Keratinocyte (primary cell): ENCODE measurements around the gene TMA7B. TPM values are rescaled to one million over a fixed set of nuclear protein-coding genes. Genes with fewer than 3 reads are reported as not detected.

ENCODE experiments used
- DNase-seq: peaks from one replicate; pipeline ENCODE4 v3.0.0-alpha.2; 2011; ENCODE audit warnings: low read depth, missing footprints, low spot score
- FAIRE-seq: peaks from 2 replicates; lab custom pipeline; 2011; peaks lifted over from hg19 to GRCh38; lab: Jason Lieb, UNC
- H2AFZ ChIP-seq: 2 replicates; pipeline ENCODE4 v1.6.0; 2012; ENCODE audit warnings: low read length, control low read depth, inconsistent platforms; ENCODE audit not compliant: control insufficient read depth
- H3K27ac ChIP-seq: 2 replicates; pipeline ENCODE4 v1.5.1; 2011; ENCODE audit warnings: low read length; ENCODE audit not compliant: control insufficient read depth, insufficient read depth
- H3K27me3 ChIP-seq: 3 replicates; pipeline ENCODE4 v1.6.0; 2011; ENCODE audit warnings: low read length; ENCODE audit not compliant: control insufficient read depth, insufficient read depth; ENCODE audit errors: extremely low read depth
- H3K36me3 ChIP-seq, 2 experiments: 2 replicates in 1 of 2; 3 replicates in 1 of 2; pipeline ENCODE4 v1.5.1; 2011; ENCODE audit warnings: low read length in 2 of 2, mild to moderate bottlenecking in 1 of 2; ENCODE audit not compliant: control insufficient read depth in 2 of 2, insufficient read depth in 2 of 2; ENCODE audit errors: extremely low read depth in 1 of 2
- H3K4me1 ChIP-seq: 3 replicates; pipeline ENCODE4 v1.5.1; 2011; ENCODE audit warnings: low read length; ENCODE audit not compliant: control insufficient read depth, insufficient read depth; ENCODE audit errors: extremely low read depth
- H3K4me2 ChIP-seq: 3 replicates; pipeline ENCODE4 v1.6.0; 2011; ENCODE audit warnings: low read depth, low read length; ENCODE audit not compliant: control insufficient read depth, insufficient read depth; ENCODE audit errors: extremely low read depth
- H3K4me3 ChIP-seq, 3 experiments: fragments of 200-600 bp in 1 of 3; sonication (generic) in 1 of 3; 2 replicates in 2 of 3; 3 replicates in 1 of 3; pipeline ENCODE4 v1.5.1; 2011 to 2016; ENCODE audit warnings: low read length in 3 of 3, mild to moderate bottlenecking in 3 of 3, control low read depth in 2 of 3, inconsistent platforms in 1 of 3, low read depth in 1 of 3, mixed read lengths in 1 of 3, mixed run types in 1 of 3, moderate library complexity in 1 of 3; ENCODE audit not compliant: control insufficient read depth in 2 of 3, insufficient read depth in 2 of 3; ENCODE audit errors: extremely low read depth in 1 of 3
- H3K79me2 ChIP-seq: 2 replicates; pipeline ENCODE4 v1.6.0; 2012; ENCODE audit warnings: low read length; ENCODE audit not compliant: control insufficient read depth, insufficient read depth
- H3K9ac ChIP-seq: 3 replicates; pipeline ENCODE4 v1.6.0; 2011; ENCODE audit warnings: low read length; ENCODE audit not compliant: control insufficient read depth, insufficient read depth; ENCODE audit errors: extremely low read depth
- H3K9me1 ChIP-seq: 3 replicates; pipeline ENCODE4 v1.6.0; 2011; ENCODE audit warnings: low read length; ENCODE audit not compliant: control insufficient read depth, insufficient read depth; ENCODE audit errors: extremely low read depth
- H3K9me3 ChIP-seq: 2 replicates; pipeline ENCODE4 v1.5.1; 2012; ENCODE audit warnings: low read depth, low read length; ENCODE audit not compliant: control insufficient read depth
- H4K20me1 ChIP-seq: 3 replicates; pipeline ENCODE4 v1.6.0; 2011; ENCODE audit warnings: low read length; ENCODE audit not compliant: control insufficient read depth, insufficient read depth; ENCODE audit errors: extremely low read depth
- EZH2 ChIP-seq: IDR thresholded peaks from one replicate; pipeline ENCODE4 v1.6.1; 2012; ENCODE audit warnings: inconsistent platforms, mild to moderate bottlenecking, low read length, moderate library complexity
- dilution Hi-C: fragments of 300-500 bp; cut with MboI; formaldehyde crosslinking; loops from one replicate; pipeline ENCODE4 v1.7.0; 2020; ENCODE audit warnings: low sequenced_read_pairs; ENCODE audit not compliant: extremely low pct_ligation_motif_present
- polyA plus RNA-seq, 5 experiments: library from polyadenylated mRNA; depleted of rRNA in 3 of 5; stranded (reverse) in 3 of 5; stranded (forward) in 1 of 5; unstranded in 1 of 5; fragments of >200 nt; gene quantifications; 1 replicate in 1 of 5; 2 replicates in 3 of 5; 3 replicates in 1 of 5; pipeline versions ENCODE4 v1.2.1 to v1.2.3, GENCODE V29; 2011 to 2012; ENCODE audit warnings: missing spikeins in 2 of 5, low read depth in 1 of 5, low replicate concordance in 1 of 5
- TF ChIP-seq, protein P1 (sequence below), 3 experiments: IDR thresholded peaks in 1 of 3; conservative IDR thresholded peaks in 1 of 3; optimal IDR thresholded peaks in 1 of 3; 2 replicates in 2 of 3; 3 replicates in 1 of 3; pipeline versions ENCODE3 to v1.5.1; 2011; ENCODE audit warnings: low read length in 3 of 3, mild to moderate bottlenecking in 3 of 3, moderate library complexity in 2 of 3, control low read depth in 1 of 3, inconsistent platforms in 1 of 3; ENCODE audit not compliant: insufficient read depth in 2 of 3; ENCODE audit errors: extremely low read depth in 1 of 3

Gene TMA7B
- polyA plus RNA-seq, 1 donor (not counting 4 experiments of a cell fraction or from before 2014, with no cell fraction given): not detected

GRCh38 chr22:39956932-39957664 is 3.1 kb upstream of the TMA7B start:
- Histone ChIP-seq H3K4me2 (no peak overlapping the region), H3K36me3 (no peaks in the 10 kb centered on the region), H2AFZ (no peak overlapping the region), H3K4me3 (no peak overlapping the region), H3K79me2 (no peaks in the 10 kb centered on the region), H3K27me3 (no peaks in the 10 kb centered on the region), H3K9me1 (no peaks in the 10 kb centered on the region), H3K27ac (no peak overlapping the region), H3K4me1 (peaks cover 7% of the 10 kb centered on the region), H4K20me1 (no peaks in the 10 kb centered on the region), H3K9me3 (no peaks in the 10 kb centered on the region), H3K9ac (no peak overlapping the region)
- FAIRE-seq: no peak
- no peak for DNase-seq
- TF ChIP-seq EZH2: no peak
- TF ChIP-seq, protein P1, sequence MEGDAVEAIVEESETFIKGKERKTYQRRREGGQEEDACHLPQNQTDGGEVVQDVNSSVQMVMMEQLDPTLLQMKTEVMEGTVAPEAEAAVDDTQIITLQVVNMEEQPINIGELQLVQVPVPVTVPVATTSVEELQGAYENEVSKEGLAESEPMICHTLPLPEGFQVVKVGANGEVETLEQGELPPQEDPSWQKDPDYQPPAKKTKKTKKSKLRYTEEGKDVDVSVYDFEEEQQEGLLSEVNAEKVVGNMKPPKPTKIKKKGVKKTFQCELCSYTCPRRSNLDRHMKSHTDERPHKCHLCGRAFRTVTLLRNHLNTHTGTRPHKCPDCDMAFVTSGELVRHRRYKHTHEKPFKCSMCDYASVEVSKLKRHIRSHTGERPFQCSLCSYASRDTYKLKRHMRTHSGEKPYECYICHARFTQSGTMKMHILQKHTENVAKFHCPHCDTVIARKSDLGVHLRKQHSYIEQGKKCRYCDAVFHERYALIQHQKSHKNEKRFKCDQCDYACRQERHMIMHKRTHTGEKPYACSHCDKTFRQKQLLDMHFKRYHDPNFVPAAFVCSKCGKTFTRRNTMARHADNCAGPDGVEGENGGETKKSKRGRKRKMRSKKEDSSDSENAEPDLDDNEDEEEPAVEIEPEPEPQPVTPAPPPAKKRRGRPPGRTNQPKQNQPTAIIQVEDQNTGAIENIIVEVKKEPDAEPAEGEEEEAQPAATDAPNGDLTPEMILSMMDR (optimal IDR thresholded peaks at IDR 0.05 in 1 of 3, IDR thresholded peaks at IDR 0.05 in 1 of 3, conservative IDR thresholded peaks at IDR 0.05 in 1 of 3; ENCODE audit: extremely low read depth in 1 of 3, insufficient read depth in 2 of 3, low read length in 3 of 3): no peak
- dilution Hi-C loops: no loop called here

DNA sequence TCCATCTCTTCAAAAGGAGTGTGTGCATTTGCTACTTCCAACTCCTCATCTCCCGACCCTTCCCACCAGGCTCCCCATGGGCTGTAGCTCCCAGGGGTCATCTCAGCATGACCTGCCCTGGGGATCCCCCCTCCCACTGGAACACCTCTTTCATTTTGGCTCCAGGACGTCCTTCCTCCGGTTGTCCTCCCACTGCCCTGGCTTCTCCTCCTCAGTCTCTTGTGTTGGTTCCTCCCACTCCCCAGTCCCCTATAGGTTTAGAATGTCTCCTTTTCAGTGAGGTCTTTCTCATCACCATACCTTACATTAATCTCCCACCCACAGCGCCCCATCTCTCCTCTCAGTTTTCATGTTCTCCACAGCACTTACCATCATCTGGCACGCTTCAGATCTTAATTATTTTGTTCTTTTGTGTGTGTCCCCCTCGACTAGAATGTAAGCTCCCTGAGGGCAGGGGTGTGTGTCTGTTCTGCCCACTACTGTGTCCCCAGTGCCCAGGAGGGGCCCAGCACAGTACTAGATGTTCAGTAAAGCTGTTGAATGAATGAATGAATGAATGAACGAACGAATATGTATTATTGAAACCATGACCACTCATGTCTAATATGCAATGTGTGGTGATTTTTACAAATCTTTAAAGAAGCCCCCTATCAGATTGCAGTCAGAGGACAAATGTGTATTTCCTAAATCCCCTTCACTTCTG is 2.0 kb upstream of the TMA7B start:
- Histone ChIP-seq H3K9me3 (no peaks in the 10 kb centered on the region), H3K9me1 (no peaks in the 10 kb centered on the region), H4K20me1 (no peaks in the 10 kb centered on the region), H3K79me2 (no peaks in the 10 kb centered on the region), H3K36me3 (no peaks in the 10 kb centered on the region), H3K4me2 (no peak overlapping the region), H3K27ac (no peak overlapping the region), H3K4me3 (no peak overlapping the region), H3K27me3 (no peaks in the 10 kb centered on the region), H3K9ac (no peak overlapping the region), H2AFZ (no peak overlapping the region), H3K4me1 (peaks cover 7% of the 10 kb centered on the region)
- FAIRE-seq: no peak
- dilution Hi-C loops: no loop called here
- TF ChIP-seq EZH2: no peak
- TF ChIP-seq, protein P1 (optimal IDR thresholded peaks at IDR 0.05 in 1 of 3, IDR thresholded peaks at IDR 0.05 in 1 of 3, conservative IDR thresholded peaks at IDR 0.05 in 1 of 3; ENCODE audit: extremely low read depth in 1 of 3, insufficient read depth in 2 of 3, low read length in 3 of 3): no peak
- no peak for DNase-seq
